HepG2 (cell line): ENCODE results near the gene PLEKHG2. TPM values are rescaled to one million over a fixed set of nuclear protein-coding genes. Genes with fewer than 3 reads are reported as not detected.

Experiments used
- JARID2 ChIP-seq: sonication (generic); formaldehyde crosslinking; IDR thresholded peaks from 2 replicates; pipeline ENCODE4 v1.8.1; 2023; ENCODE audit warnings: missing genetic modification reagents, inconsistent platforms; ENCODE audit not compliant: insufficient replicate concordance
- MAF1 ChIP-seq: sonication (generic); formaldehyde crosslinking; IDR thresholded peaks from 2 replicates; pipeline ENCODE4 v1.5.0; 2020; ENCODE audit warnings: missing genetic modification reagents, borderline replicate concordance
- MEF2D ChIP-seq: sonication (generic); formaldehyde crosslinking; IDR thresholded peaks from 2 replicates; pipeline ENCODE4 v1.5.1; 2020; ENCODE audit warnings: mild to moderate bottlenecking, missing genetic modification reagents
- NFE2L1 ChIP-seq: sonication (generic); formaldehyde crosslinking; IDR thresholded peaks from 2 replicates; pipeline ENCODE4 v1.4.0; 2020; ENCODE audit warnings: missing genetic modification reagents, mild to moderate bottlenecking, borderline replicate concordance
- NFE2L2 ChIP-seq: fragments of 150-350 bp; IDR thresholded peaks from 2 replicates; pipeline ENCODE4 v1.6.1; 2014; ENCODE audit warnings: low read length
- RCOR2 ChIP-seq: IDR thresholded peaks from 2 replicates; pipeline ENCODE4 v1.6.1; 2016; ENCODE audit warnings: missing biosample characterization, missing genetic modification reagents
- SIX4 ChIP-seq: sonication (generic); formaldehyde crosslinking; IDR thresholded peaks from 2 replicates; pipeline ENCODE4 v1.4.0; 2020; ENCODE audit warnings: missing genetic modification reagents
- TAF1 ChIP-seq: sonication (generic); formaldehyde crosslinking; IDR thresholded peaks from 2 replicates; pipeline ENCODE4 v1.4.0; 2020; ENCODE audit warnings: missing genetic modification reagents
- TEAD3 ChIP-seq: optimal IDR thresholded peaks from 2 replicates; pipeline ENCODE3; 2016; ENCODE audit warnings: borderline replicate concordance
- TMF1 ChIP-seq: sonication (generic); formaldehyde crosslinking; IDR thresholded peaks from 2 replicates; pipeline ENCODE4 v1.8.1; 2022; ENCODE audit warnings: low read depth, missing genetic modification reagents
- ZBTB21 ChIP-seq: sonication (generic); formaldehyde crosslinking; IDR thresholded peaks from 2 replicates; pipeline ENCODE4 v1.4.0; 2020; ENCODE audit warnings: missing genetic modification reagents
- ZC3H13 ChIP-seq: sonication (generic); formaldehyde crosslinking; IDR thresholded peaks from 2 replicates; pipeline ENCODE4 v1.8.1; 2023; ENCODE audit warnings: mild to moderate bottlenecking, missing genetic modification reagents, moderate library complexity
- ZNF264 ChIP-seq: sonication (generic); formaldehyde crosslinking; IDR thresholded peaks from 2 replicates; pipeline ENCODE4 v1.4.0; 2020; ENCODE audit warnings: missing genetic modification reagents
- ZNF468 ChIP-seq: sonication (generic); formaldehyde crosslinking; IDR thresholded peaks from 2 replicates; pipeline ENCODE4 v1.8.0; 2022; ENCODE audit warnings: mild to moderate bottlenecking, moderate library complexity, missing genetic modification reagents
- ZNF547 ChIP-seq: sonication (generic); formaldehyde crosslinking; IDR thresholded peaks from 2 replicates; pipeline ENCODE4 v1.5.1; 2020; ENCODE audit warnings: mild to moderate bottlenecking, missing genetic modification reagents
- ZNF556 ChIP-seq: sonication (generic); formaldehyde crosslinking; IDR thresholded peaks from 2 replicates; pipeline ENCODE4 v1.4.0; 2020; ENCODE audit warnings: mild to moderate bottlenecking, missing genetic modification reagents, borderline replicate concordance
- ZNF598 ChIP-seq: sonication (generic); formaldehyde crosslinking; IDR thresholded peaks from 2 replicates; pipeline ENCODE4 v1.5.1; 2020; ENCODE audit warnings: mild to moderate bottlenecking, missing genetic modification reagents, borderline replicate concordance
- ZNF724P ChIP-seq: sonication (generic); formaldehyde crosslinking; IDR thresholded peaks from 2 replicates; pipeline ENCODE4 v1.8.0; 2022; ENCODE audit warnings: missing genetic modification reagents, borderline replicate concordance
- polyA plus RNA-seq, 8 experiments: library from polyadenylated mRNA; depleted of rRNA in 3 of 8; stranded (reverse) in 7 of 8; unstranded in 1 of 8; fragments of >200 nt; fragmentation: Illumina TruSeq in 4 of 8; extraction: Trizol in 4 of 8; gene quantifications; 2 replicates each; pipeline versions ENCODE4 v1.2.1 to v1.2.3, GENCODE V29; 2011 to 2016; ENCODE audit warnings: low read depth in 4 of 8, missing spikeins in 1 of 8, mixed read lengths in 1 of 8; ENCODE audit not compliant: insufficient read depth in 1 of 8
- total RNA-seq, 5 experiments: library from RNA; depleted of rRNA; stranded (reverse); fragments of >200 nt; fragmentation: Illumina TruSeq; extraction: Trizol; gene quantifications; 2 replicates each; pipeline ENCODE4 v1.2.3, GENCODE V29; 2016; ENCODE audit warnings: low read depth in 1 of 5
- TF ChIP-seq, protein P1 (sequence below): sonication (generic); formaldehyde crosslinking; IDR thresholded peaks from 2 replicates; pipeline ENCODE4 v1.8.1; 2022; ENCODE audit warnings: mild to moderate bottlenecking, missing genetic modification reagents
- TF ChIP-seq, protein P2 (sequence below): sonication (generic); formaldehyde crosslinking; IDR thresholded peaks from 2 replicates; pipeline ENCODE4 v1.4.0; 2020; ENCODE audit warnings: missing genetic modification reagents; ENCODE audit errors: not compliant biosample characterization
- TF ChIP-seq, protein P3 (sequence below): sonication (generic); formaldehyde crosslinking; IDR thresholded peaks from 2 replicates; pipeline ENCODE4 v1.5.0; 2020; ENCODE audit warnings: mild to moderate bottlenecking, missing genetic modification reagents, moderate library complexity
- TF ChIP-seq, protein P4 (sequence below): sonication (generic); formaldehyde crosslinking; conservative IDR thresholded peaks from 2 replicates; pipeline ENCODE4 v1.8.0; 2022; ENCODE audit warnings: missing genetic modification reagents
- TF ChIP-seq, protein P5 (sequence below): sonication (generic); formaldehyde crosslinking; IDR thresholded peaks from 2 replicates; pipeline ENCODE4 v1.5.0; 2020; ENCODE audit warnings: missing genetic modification reagents

The PLEKHG2 gene
- total and polyA plus RNA-seq, 2 of the 13 experiments (the other 11 are each of a cell fraction or from before 2014, with no cell fraction given): 3.6 to 6.8 TPM

DNA sequence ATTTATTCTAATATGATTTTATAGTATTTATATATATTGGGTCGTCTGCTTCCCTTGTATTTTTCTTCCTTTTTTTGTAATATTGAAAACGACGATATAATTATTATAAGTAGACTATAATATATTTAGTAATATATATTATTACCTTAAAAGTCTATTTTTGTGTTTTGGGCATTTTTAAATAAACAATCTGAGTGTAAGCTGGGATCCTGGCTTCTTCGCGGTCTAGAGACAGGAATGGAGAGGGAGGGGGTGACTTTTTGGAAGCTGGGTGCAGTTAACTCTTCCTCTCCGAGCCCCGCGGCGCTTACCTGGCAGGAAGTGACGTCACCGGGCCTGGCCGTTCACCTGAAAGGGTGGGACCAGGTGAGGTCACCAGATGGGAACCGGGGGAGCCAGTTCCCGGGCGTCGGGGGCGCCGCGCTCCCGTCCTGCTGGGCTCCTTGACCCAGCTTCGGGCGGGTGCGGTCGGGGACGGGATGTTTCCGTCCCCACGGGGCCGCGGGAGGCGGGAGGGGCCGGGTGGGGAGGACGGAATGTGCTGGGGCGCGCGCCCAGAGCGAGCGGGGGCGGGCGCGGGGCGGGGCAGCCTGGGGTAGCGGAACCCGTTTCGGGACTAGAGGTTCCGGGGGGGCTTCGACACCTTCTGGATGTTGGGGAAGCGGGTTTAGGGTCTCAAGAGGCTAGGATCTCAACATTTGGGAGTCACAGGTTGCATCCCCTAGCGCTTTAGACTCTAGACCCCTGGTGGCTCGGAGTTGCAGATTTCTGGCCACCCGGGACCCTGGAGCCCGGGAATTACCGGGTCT, 3.1 kb upstream of the PLEKHG2 start (continued):
- no peak for TF ChIP-seq ZNF598 (CRISPR knock-in tag)
- no peak for TF ChIP-seq SIX4 (CRISPR knock-in tag)
- 0 out of 2 replicates have a peak, but pooled peaks have one; percentile 43 for TF ChIP-seq TMF1 (CRISPR knock-in tag)
- TF ChIP-seq NFE2L2: no peak
- TF ChIP-seq ZC3H13 (CRISPR knock-in tag): peak; percentile 99
- TF ChIP-seq ZBTB21: peak; percentile 42; the same call in 1 of the 2 replicates
- TF ChIP-seq ZNF264: 0 out of 2 replicates have a peak, but pooled peaks have one; percentile 28
- TF ChIP-seq JARID2 (CRISPR knock-in tag): no peak
- TF ChIP-seq NFE2L1: no peak
- TF ChIP-seq, protein P1, sequence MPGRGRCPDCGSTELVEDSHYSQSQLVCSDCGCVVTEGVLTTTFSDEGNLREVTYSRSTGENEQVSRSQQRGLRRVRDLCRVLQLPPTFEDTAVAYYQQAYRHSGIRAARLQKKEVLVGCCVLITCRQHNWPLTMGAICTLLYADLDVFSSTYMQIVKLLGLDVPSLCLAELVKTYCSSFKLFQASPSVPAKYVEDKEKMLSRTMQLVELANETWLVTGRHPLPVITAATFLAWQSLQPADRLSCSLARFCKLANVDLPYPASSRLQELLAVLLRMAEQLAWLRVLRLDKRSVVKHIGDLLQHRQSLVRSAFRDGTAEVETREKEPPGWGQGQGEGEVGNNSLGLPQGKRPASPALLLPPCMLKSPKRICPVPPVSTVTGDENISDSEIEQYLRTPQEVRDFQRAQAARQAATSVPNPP: no peak
- TF ChIP-seq ZNF468: no peak
- TF ChIP-seq, protein P2, sequence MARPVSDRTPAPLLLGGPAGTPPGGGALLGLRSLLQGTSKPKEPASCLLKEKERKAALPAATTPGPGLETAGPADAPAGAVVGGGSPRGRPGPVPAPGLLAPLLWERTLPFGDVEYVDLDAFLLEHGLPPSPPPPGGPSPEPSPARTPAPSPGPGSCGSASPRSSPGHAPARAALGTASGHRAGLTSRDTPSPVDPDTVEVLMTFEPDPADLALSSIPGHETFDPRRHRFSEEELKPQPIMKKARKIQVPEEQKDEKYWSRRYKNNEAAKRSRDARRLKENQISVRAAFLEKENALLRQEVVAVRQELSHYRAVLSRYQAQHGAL (CRISPR knock-in tag): peak; percentile 7
- TF ChIP-seq ZNF556 (CRISPR knock-in tag): no peak
- TF ChIP-seq, protein P3, sequence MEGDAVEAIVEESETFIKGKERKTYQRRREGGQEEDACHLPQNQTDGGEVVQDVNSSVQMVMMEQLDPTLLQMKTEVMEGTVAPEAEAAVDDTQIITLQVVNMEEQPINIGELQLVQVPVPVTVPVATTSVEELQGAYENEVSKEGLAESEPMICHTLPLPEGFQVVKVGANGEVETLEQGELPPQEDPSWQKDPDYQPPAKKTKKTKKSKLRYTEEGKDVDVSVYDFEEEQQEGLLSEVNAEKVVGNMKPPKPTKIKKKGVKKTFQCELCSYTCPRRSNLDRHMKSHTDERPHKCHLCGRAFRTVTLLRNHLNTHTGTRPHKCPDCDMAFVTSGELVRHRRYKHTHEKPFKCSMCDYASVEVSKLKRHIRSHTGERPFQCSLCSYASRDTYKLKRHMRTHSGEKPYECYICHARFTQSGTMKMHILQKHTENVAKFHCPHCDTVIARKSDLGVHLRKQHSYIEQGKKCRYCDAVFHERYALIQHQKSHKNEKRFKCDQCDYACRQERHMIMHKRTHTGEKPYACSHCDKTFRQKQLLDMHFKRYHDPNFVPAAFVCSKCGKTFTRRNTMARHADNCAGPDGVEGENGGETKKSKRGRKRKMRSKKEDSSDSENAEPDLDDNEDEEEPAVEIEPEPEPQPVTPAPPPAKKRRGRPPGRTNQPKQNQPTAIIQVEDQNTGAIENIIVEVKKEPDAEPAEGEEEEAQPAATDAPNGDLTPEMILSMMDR (CRISPR knock-in tag): no peak
- no peak for TF ChIP-seq MEF2D (CRISPR knock-in tag)
- TF ChIP-seq ZNF724P (CRISPR knock-in tag): peak; percentile 75; the same call in 1 of the 2 replicates
- TF ChIP-seq, protein P4, sequence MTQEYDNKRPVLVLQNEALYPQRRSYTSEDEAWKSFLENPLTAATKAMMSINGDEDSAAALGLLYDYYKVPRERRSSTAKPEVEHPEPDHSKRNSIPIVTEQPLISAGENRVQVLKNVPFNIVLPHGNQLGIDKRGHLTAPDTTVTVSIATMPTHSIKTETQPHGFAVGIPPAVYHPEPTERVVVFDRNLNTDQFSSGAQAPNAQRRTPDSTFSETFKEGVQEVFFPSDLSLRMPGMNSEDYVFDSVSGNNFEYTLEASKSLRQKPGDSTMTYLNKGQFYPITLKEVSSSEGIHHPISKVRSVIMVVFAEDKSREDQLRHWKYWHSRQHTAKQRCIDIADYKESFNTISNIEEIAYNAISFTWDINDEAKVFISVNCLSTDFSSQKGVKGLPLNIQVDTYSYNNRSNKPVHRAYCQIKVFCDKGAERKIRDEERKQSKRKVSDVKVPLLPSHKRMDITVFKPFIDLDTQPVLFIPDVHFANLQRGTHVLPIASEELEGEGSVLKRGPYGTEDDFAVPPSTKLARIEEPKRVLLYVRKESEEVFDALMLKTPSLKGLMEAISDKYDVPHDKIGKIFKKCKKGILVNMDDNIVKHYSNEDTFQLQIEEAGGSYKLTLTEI: no peak
- TF ChIP-seq ZNF547 (CRISPR knock-in tag): no peak
- TF ChIP-seq TAF1: peak; percentile 16; the same call in 1 of the 2 replicates
- peak; percentile 31 for TF ChIP-seq TEAD3
- TF ChIP-seq RCOR2 (CRISPR knock-in tag): no peak; the same call in 1 of the 2 replicates
- no peak for TF ChIP-seq MAF1 (CRISPR knock-in tag)
- TF ChIP-seq, protein P5, sequence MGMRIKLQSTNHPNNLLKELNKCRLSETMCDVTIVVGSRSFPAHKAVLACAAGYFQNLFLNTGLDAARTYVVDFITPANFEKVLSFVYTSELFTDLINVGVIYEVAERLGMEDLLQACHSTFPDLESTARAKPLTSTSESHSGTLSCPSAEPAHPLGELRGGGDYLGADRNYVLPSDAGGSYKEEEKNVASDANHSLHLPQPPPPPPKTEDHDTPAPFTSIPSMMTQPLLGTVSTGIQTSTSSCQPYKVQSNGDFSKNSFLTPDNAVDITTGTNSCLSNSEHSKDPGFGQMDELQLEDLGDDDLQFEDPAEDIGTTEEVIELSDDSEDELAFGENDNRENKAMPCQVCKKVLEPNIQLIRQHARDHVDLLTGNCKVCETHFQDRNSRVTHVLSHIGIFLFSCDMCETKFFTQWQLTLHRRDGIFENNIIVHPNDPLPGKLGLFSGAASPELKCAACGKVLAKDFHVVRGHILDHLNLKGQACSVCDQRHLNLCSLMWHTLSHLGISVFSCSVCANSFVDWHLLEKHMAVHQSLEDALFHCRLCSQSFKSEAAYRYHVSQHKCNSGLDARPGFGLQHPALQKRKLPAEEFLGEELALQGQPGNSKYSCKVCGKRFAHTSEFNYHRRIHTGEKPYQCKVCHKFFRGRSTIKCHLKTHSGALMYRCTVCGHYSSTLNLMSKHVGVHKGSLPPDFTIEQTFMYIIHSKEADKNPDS (CRISPR knock-in tag): no peak
